SU-DHL-6 (cell line): ENCODE data around the gene FAM3A.
"Not testable (repeated sequence)": the region's sequence is repeated elsewhere in the genome, so short reads cannot be mapped to it uniquely, and the experiment has no call there.

ENCODE experiments used
- EZH2phosphoT487 ChIP-seq: fragments of 200-600 bp; sonication (generic), shearing (Covaris generic); conservative IDR thresholded peaks from 2 replicates; pipeline ENCODE4 v1.6.1; 2018; ENCODE audit warnings: mild to moderate bottlenecking, antibody characterized with exemption, low read length, moderate library complexity, mixed read lengths
- TF ChIP-seq, protein P1 (sequence below): fragments of 200-600 bp; sonication (generic); IDR thresholded peaks from one replicate; pipeline ENCODE4 v1.5.1; 2017; ENCODE audit warnings: antibody characterized with exemption, mild to moderate bottlenecking, low read length, moderate library complexity; ENCODE audit not compliant: insufficient read depth, poor library complexity, severe bottlenecking

DNA sequence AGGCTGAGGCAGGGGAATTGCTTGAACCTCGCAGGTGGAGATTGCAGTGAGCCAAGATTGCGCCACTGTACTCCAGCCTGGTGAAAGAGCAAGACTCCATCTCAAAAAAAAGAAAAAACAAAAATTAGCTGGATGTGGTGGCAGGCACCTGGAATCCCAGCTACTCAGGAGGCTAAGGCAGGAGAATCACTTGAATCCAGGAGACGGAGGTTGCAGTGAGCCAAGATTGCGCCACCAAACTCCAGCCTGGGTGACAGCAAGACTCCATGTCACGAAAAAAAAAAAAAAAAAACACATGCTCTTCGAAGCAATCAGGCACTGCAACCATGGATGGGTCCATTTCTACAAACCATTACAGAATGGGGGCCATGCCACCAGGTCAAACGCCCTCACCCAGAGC lies 24.3 kb upstream of the FAM3A start:
- TF ChIP-seq, protein P1, sequence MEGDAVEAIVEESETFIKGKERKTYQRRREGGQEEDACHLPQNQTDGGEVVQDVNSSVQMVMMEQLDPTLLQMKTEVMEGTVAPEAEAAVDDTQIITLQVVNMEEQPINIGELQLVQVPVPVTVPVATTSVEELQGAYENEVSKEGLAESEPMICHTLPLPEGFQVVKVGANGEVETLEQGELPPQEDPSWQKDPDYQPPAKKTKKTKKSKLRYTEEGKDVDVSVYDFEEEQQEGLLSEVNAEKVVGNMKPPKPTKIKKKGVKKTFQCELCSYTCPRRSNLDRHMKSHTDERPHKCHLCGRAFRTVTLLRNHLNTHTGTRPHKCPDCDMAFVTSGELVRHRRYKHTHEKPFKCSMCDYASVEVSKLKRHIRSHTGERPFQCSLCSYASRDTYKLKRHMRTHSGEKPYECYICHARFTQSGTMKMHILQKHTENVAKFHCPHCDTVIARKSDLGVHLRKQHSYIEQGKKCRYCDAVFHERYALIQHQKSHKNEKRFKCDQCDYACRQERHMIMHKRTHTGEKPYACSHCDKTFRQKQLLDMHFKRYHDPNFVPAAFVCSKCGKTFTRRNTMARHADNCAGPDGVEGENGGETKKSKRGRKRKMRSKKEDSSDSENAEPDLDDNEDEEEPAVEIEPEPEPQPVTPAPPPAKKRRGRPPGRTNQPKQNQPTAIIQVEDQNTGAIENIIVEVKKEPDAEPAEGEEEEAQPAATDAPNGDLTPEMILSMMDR = not testable (repeated sequence)
- TF ChIP-seq EZH2phosphoT487 = not testable (repeated sequence)
